LNCaP clone FGC (cell line): ENCODE data around the gene INSIG2.

Source experiments
- DNase-seq: peaks from one replicate; pipeline ENCODE4 v3.0.0-alpha.2; 2011; ENCODE audit warnings: low read depth
- H3K4me3 ChIP-seq: 2 replicates; pipeline ENCODE4 v1.5.1; 2011; ENCODE audit warnings: mild to moderate bottlenecking, low read depth, low read length, control low read depth
- TF ChIP-seq, protein P1 (sequence below): IDR thresholded peaks from 2 replicates; pipeline ENCODE4 v1.5.1; 2012; ENCODE audit warnings: mild to moderate bottlenecking; ENCODE audit not compliant: control insufficient read depth, insufficient read depth; ENCODE audit errors: extremely low read depth

Gene INSIG2

DNA sequence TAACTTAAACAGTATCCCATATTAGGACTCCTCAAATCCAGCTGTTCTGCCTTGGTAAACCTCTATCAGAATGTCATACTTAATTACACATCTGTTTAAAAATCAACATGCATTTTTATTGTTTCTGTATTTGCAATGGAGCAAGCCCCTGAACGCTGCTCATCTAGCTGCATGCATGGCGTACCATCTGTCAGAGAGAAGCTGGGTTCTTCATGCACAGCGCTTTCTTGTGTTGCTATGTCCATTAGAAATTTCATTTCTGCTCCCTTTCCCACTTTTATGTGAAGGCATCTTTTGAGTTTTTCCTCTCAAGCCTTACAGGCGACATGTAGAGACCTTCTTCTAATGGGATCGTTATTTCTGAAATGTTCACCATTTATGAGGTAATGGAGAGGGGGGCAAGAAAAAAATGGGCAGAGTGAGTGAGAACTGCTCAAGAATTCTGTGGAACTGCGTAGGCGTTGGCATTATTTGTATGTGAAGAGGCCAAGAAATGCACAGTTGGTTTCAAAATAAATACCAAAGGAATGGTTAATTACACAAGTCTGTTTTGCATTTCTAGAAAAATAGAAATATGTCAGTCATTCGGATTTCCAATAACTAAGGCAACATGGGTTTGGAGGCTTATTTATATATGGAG, 31.6 kb downstream of the INSIG2 start:
- TF ChIP-seq, protein P1, sequence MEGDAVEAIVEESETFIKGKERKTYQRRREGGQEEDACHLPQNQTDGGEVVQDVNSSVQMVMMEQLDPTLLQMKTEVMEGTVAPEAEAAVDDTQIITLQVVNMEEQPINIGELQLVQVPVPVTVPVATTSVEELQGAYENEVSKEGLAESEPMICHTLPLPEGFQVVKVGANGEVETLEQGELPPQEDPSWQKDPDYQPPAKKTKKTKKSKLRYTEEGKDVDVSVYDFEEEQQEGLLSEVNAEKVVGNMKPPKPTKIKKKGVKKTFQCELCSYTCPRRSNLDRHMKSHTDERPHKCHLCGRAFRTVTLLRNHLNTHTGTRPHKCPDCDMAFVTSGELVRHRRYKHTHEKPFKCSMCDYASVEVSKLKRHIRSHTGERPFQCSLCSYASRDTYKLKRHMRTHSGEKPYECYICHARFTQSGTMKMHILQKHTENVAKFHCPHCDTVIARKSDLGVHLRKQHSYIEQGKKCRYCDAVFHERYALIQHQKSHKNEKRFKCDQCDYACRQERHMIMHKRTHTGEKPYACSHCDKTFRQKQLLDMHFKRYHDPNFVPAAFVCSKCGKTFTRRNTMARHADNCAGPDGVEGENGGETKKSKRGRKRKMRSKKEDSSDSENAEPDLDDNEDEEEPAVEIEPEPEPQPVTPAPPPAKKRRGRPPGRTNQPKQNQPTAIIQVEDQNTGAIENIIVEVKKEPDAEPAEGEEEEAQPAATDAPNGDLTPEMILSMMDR, result no peak
- no peak overlapping the region for H3K4me3 ChIP-seq
- no peak for DNase-seq

DNA sequence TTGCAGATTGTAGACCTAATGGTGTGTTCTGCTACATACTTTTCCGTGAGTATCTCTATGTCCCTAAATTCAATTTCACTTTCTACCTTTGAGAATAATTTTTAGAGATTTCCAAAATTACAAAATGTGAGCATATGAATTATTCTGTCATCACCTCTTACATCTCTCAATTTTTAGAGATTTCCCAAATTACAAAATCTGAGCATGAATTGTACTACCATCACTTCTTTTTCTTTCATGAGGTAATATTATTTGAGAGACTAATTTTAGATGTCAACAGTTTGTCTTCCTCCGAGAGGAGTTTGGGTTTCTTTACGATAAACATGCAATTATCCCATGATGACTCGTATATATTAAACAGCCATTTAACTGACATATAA, 32.1 kb downstream of the INSIG2 start:
- H3K4me3 ChIP-seq, result no peak overlapping the region
- DNase-seq, result no peak
- TF ChIP-seq, protein P1, result no peak

DNA sequence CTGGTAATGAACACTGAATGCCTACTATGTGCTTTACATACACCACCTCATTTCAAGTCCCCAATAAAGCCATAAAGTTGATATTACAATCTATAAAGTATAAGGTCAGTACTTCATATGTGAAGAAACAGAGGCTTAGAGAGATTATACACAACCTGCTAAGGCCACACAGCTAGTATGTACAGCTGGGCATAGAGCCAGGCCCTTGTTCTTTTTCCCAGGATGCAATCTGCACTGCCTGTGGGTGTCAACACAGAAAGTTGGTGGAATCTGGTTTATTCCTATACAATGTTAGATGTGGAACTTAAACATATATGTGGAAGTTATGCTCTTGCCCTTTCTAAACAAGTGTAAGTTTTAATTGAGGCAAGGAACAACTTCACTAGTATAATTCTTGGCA, 32.8 kb downstream of the INSIG2 start:
- H3K4me3 ChIP-seq, result no peak overlapping the region
- DNase-seq, result no peak
- TF ChIP-seq, protein P1, result no peak

DNA sequence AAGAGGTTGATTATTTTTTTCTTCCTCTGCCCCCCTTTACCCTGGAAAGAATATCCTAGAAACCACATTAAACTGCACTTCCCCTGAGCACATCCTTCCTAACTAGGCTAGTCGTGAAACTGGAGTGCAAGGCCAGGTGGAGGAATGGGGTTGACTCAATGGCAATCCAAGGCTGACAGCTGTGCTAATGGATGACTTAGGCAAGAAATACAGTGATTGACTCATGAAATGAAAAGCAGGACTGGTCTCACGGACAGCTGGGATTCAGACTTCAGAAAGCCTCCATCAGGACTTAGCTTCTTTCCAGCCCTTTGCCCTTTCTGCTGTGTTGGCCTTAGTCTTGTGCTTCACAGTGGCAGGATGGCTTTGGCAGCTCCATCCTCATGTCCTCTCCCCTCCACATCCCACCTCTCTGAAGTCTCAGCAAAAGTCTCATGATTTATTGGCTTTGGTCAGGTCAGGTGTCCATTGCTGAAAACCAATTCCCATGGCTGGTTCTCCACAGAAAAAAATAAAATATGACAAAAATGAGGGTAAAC, 33.8 kb downstream of the INSIG2 start:
- H3K4me3 ChIP-seq, result no peak overlapping the region
- TF ChIP-seq, protein P1, result no peak
- no peak for DNase-seq

DNA sequence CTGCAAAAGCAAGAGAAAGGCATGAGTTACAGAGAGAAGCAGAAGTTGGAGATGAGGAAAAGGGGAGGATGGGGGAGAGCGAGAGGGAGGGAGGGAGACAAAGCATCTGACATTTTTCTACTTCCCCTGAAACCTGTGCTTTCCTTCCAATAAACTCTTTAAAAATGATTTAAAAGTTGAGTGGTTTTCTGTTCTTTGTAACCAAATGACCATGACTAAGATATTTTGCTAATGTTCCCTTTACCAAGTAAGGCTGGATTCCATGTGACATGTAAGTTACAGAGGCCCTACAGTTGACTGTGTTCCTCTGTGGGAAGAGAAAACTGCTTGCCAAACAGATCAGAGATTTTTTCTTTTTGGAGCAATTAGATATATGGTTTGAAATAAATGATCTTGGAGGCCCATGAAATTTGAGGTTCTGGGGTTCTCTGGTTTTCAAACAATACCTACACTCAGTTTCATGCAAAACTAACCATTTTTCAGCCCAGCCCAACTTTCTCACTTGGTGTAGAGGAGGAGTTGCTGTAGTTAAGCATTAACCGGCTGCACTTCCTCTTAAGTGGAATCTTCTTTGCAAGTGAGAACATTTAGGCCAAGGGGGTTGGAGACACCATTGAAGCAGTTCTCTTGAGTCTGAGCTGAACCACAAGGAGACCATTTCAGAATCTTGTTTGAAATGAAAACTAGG, 34.5 kb downstream of the INSIG2 start:
- TF ChIP-seq, protein P1, result no peak
- H3K4me3 ChIP-seq, result no peak overlapping the region
- no peak for DNase-seq

DNA sequence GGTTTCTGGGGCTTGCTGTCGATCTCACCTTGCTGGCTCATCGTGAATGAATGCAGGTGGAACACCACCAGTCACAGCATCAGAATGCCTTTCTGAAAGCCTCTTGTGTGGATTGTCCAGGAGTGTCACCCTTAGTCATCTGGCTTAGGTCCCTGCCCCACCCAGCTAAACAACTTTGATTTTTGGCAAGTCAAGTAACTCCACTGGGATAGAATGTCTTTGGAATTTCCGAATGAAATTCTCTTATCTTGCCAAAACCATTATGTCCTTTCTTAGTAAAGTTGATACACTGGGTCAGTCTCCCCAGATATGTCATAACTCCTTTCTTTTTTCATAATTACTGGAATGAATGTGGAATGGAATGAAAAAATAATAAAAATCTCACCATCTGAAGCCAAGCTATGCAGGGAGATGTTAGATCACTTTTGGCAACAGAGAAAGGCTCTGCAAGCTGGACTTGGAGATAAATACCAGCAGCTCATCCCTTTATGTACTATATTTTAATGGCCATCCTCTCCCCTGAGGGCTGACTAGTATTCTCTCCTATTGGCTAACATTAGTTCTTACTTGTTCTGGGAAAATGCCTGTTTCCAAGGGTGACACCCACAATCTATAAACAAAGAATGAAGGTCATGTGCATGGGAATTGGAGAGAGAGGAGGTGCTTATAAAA, 35.4 kb downstream of the INSIG2 start:
- TF ChIP-seq, protein P1, result no peak
- DNase-seq, result peak; percentile 81
- no peak overlapping the region for H3K4me3 ChIP-seq
